ENCODE results near the gene SF1.
"Not testable (repeated sequence)": the region's sequence is repeated elsewhere in the genome, so short reads cannot be mapped to it uniquely, and the experiment has no call there.

SF1 gene

GRCh38 chr11:64778473-64779298, at the start of gene SF1:
Gene SF1 (minus strand): TSS chr11:64778542. CDS start chr11:64778392, 150 bp downstream.
- peak; percentile 99 for DNase-seq

GRCh38 chr11:64827451-64827839, 49.1 kb upstream of the SF1 start:
- DNase-seq: no peak

GRCh38 chr11:64826578-64827450, 48.5 kb upstream of the SF1 start:
- DNase-seq: no peak

GRCh38 chr11:64826062-64826461, 47.7 kb upstream of the SF1 start:
- no peak for DNase-seq

GRCh38 chr11:64823568-64824119, 45.3 kb upstream of the SF1 start:
- DNase-seq: no peak

- DNase-seq: no peak
These were observed 39.1 kb upstream of the SF1 start for GRCh38 chr11:64817476-64817875.

- not testable (repeated sequence) for DNase-seq
These were observed 37.1 kb upstream of the SF1 start for GRCh38 chr11:64815433-64815832.

GRCh38 chr11:64814712-64815187, 36.4 kb upstream of the SF1 start:
- no peak for DNase-seq

- DNase-seq: no peak
These were observed 35.5 kb upstream of the SF1 start for GRCh38 chr11:64813826-64814225.

GRCh38 chr11:64810891-64811272, 32.5 kb upstream of the SF1 start:
- no peak for DNase-seq

- DNase-seq: peak; percentile 80
These were observed 32.0 kb upstream of the SF1 start, which contains the start of gene MEN1 for GRCh38 chr11:64810271-64810890. Gene MEN1 (minus strand): TSS chr11:64810551. CDS start chr11:64810109, 442 bp downstream.

- peak; percentile 37 for DNase-seq
These were observed 31.5 kb upstream of the SF1 start for GRCh38 chr11:64809781-64810241.

GRCh38 chr11:64805481-64805880, 27.1 kb upstream of the SF1 start:
- no peak for DNase-seq

- no peak for DNase-seq
These were observed 26.2 kb upstream of the SF1 start for GRCh38 chr11:64804346-64805210.

- DNase-seq: no peak
These were observed 25.6 kb upstream of the SF1 start for GRCh38 chr11:64803846-64804345.

GRCh38 chr11:64803158-64803845, 25.0 kb upstream of the SF1 start, which contains the start of gene MAP4K2:
Gene MAP4K2 (minus strand): TSS chr11:64803214. CDS start chr11:64803149, 65 bp downstream.
- peak; percentile 80 for DNase-seq

GRCh38 chr11:64802370-64803157, 24.2 kb upstream of the SF1 start:
- peak; percentile 59 for DNase-seq

GRCh38 chr11:64801561-64802369, 23.4 kb upstream of the SF1 start:
- DNase-seq: no peak

GRCh38 chr11:64801158-64801464, 22.8 kb upstream of the SF1 start:
- DNase-seq: no peak
